Measurements from ENCODE around the gene CCDC172.

CCDC172 gene, protein sequence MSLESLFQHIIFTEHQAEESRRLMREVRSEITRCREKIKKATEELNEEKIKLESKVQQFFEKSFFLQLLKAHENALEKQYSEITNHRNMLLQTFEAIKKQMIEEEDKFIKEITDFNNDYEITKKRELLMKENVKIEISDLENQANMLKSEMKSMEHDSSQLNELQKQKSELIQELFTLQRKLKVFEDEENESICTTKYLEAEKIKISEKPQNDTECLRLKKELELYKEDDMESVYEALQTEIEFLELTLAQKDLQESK

DNA sequence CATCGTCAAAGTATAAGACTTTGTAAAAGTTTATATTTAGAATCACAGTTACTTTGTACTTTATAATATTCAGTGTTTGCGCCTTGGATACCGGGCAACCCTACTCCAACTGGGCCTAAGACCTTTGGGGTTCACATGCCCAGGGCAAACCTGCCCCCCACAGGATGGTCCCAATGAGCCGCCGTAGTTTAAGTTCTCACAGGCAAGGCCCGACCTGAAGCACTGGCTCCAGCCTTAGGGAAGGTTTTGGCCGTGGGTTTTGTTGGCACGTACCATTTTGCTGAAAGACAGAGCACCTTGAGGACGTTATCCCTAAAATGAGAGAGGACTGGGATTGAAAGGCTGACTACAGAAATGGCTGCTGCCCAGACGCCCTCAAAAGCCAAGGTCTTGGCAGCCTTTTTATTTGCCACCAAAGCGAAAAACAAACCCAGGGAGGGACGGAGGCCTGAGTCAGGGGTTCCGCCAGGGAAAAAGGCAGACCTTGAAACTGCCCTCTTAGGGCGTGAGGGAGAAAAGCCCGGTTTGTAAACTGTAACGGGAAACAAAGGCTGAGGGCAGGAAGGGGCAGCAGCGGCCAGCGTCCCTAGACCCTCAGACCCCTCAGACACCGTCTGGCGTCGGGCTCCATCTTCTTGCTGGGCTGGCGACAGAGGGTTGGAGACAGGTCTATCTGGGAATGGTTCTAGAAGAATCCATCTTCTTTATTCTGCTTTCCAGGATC lies at the start of gene CCDC172:
CCDC172 (plus strand) TSS at position 222 of the 724 bp plus-strand sequence. CDS start 564 bp downstream, outside the sequence.
- DNase-seq = no peak

DNA sequence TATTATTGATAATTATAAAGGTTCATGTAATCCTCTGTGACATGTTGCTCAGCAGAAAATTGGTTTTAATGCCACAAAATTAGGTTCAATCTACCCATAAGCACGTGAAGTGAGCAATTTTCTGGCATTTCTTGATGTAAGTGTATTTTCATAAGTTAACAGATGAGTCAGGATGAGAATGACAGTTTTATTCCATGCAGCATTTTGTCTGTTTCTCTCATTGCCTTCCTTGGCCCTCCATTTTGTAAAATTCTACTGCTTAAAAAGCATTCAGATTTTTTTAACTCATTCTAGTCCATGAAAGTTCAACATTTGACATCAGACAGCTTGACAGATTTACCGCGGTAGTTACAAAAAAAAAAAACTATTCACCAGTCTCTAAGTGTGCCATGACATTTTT lies 47.3 kb upstream of the CCDC172 start:
- no peak for DNase-seq

DNA sequence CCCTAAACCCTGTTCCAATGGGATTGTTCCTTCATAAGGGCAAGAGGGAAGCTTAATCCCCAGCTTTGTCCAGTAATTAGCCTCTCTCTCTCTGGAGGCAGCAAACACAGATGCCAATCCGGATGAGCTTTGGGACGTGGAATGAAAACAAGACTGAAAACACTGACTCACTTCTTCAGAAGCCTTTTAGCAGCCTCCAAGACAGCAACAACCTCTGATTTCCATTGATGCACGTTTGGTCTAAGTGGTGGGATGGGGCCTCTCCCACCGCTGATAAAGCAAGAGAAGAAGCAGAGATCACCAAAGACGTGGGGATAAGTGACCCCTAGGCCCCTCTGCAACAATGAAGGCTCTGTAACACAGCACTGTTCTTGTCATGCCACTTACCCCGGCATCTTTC lies 45.4 kb upstream of the CCDC172 start:
- DNase-seq = no peak

DNA sequence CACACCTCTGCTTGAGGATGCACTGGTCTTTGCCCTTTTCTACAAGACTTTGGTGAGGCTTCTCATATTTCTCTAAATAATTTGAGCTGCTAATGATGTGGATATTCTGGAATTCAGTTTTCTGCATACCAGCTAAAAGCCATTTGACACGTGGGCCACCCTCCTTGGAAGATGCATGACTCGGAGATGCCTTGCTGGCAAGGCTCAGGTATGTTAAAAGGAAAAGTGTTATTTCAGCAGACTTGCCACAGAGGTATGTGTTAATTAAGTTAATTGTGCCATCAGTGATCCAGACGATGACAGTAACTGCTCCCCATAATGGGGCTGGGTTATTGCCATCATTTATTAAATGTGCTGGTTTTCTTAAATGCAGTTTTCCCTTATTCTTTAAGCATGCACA lies 42.5 kb upstream of the CCDC172 start:
- DNase-seq = no peak

DNA sequence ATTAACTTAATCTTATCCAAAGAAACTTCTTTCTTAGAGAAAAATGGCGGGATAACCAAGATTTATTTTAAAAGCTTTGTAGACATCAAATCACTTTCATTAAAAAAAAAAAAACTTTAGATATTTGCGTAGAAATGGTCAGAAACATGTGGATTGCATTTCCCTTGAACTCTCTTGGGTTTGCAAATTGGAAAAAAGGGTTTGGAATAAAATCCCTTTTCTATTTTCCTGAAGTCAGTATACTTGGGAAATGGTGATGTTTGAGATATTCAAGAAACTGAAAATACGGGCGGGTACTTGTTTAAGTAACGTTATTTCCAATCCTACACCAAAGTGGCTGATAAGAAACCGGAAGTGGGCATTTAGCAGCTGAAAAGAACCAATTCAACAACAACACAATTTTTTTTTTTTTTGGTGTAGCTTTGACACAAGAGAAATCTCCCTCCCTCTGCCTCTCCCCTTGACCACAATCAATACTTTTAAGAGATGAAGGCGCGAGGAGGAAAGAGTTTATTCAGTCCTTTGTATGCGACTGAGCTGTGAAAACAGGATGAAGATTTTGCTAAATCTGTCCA lies 37.5 kb upstream of the CCDC172 start:
- DNase-seq = no peak

DNA sequence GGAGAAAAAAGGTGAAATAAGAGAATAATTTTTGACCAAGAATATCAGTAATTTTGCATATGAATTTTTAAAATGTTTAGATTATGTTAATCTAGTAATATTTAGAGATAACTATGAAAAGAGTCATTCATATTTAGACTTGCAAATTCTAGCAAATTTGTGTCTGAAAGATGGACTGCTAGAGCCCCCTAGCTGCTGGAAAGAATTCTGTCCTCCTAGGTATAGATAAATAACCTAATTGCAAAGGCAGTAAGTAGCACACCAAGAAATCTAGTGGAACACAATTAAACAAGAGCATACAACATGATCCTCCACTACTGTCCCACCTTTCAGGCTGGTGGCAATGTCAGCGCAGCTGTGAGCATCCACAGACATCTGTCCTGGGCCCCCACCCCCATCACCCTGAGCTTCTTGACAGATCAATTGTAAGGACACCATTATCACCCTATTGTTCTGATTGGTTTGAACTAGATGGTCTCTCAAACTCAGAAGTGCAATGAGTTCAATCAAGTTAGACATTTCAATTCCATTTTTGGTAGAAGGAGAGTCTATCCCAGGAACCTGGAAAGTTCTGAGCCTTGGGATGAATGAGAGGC lies 36.2 kb upstream of the CCDC172 start:
- DNase-seq = no peak

DNA sequence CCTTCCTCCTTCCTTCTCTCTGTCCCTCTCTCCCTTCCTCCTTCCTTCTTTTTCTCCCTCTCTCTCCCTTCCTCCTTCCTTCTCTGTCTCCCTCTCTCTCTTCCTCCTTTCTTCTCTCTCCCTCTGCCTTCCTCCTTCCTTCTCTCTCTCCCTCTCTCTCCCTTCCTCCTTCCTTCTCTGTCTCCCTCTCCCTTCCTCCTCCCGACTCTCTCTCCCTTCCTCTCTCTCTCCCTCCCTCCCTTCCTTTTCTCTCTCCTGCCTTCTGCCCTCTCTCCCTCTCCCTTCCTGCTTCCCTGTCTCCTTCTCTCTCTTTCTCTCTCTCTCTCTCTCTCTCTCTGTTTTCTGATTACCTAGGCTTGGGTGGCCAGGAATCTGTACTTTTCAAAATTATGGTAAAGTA lies 34.6 kb upstream of the CCDC172 start:
- no peak for DNase-seq

DNA sequence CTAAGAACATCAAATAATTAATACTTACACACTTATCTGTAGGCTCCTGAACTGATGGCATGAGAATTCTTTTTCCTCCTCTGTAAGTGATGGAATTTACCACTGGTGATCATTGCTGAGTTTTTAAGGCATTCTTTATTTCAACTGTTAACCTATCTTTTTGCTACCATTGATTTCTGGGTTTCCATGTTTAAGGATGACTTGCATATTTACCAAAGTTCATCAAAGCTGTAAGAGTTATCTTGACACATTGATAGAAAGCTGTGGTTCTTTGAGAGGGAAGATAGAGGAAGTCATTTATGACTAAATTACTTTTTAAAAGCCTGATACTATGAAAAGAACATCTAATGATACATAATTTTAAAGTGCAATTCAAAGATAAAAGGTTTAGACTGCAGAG lies 31.8 kb upstream of the CCDC172 start:
- no peak for DNase-seq

DNA sequence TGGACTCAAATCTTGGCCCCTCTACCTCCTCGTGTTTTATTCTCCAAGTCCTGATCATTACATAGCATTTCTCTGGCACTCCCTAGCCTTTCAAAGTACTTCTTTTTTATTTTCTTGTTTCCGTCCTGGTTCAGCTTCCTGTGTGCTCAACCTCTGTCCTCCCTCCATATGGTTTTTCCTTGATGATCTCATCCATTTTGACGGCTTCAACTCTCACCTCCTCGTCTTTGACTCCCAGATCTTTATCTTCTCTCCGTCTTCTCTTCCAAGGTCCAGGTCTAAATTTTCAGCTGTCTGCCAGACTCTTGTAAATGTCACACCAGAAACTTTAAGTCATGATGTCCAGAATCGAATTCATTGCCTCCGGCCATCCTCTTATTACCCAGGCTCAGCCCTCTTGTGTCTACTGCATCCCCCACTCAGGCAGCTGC lies 27.9 kb upstream of the CCDC172 start:
- DNase-seq = no peak

DNA sequence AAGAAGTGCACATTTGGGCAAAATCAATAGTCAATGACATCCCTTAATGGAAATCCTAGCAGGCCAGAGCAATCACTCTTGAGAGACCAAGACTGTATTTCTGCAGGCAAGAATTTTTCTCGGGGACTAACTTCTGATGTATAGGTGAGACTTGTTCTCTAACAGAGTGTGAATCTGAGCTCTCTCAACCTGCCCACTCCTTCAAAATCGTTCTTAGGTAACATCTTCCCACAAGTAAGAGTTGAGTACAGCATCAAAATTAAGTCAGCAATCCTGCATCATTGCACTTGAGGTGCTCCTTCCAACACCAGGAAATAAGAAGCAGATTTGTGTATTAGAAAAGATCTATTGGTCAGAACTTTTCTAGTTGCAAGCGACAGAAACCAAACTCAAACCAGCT lies 25.7 kb upstream of the CCDC172 start:
- no peak for DNase-seq

DNA sequence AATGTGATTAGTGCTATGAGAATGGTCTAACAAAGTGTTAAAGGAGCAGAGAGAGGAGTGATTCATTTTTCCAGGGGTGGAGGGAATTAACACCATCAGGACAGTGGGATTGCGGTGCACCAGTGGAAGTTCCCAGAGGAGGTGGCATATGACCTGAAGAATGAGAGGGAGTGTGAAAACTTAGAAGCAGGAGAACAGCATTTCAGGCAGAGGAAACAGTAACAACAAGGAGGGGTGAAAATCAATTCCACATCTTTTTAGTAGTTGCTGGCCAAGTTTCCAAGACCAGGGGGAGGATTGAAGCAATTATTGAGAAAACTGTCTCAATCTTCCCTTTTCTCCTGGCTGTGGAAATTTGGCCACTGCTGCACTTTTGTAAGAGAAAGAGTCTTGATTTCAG lies 23.7 kb upstream of the CCDC172 start:
- no peak for DNase-seq

DNA sequence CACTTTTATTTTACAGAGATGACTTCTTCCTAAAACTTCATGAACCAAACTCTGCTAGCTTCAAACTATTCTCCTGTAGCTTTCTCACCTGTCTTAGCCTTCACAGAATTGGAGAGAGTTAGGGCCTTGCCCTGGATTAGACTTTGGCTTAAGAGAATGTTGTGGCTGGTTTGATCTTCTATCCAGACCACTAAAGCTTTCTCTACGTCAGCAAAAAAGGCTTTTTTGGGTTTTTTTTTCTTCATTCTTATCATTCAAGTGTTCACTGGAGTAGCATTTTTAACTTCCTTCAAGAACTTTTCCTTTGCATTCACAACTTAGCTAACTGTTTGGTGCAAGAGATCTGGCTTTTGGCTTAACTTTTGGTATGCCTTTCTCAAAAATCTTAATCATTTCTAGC lies 19.3 kb upstream of the CCDC172 start:
- DNase-seq = no peak

DNA sequence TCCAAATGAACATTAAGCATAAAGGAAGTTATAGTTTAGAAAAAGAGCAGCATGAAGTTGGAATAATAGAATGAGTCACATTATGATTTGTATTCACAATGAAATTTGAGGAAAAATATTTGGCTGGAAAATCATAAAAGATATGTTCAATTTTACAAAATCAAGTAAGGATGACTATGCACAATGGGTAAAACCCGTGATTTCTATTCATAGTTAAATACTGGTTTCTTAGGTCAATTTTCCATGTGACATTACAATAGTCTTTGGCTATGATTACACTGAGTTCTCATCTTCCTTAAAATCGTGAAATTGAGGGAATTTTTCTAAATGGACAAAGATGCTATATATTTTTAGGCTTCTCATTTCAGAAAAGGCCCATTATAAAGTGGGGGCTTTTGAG lies 17.4 kb upstream of the CCDC172 start:
- DNase-seq = no peak

DNA sequence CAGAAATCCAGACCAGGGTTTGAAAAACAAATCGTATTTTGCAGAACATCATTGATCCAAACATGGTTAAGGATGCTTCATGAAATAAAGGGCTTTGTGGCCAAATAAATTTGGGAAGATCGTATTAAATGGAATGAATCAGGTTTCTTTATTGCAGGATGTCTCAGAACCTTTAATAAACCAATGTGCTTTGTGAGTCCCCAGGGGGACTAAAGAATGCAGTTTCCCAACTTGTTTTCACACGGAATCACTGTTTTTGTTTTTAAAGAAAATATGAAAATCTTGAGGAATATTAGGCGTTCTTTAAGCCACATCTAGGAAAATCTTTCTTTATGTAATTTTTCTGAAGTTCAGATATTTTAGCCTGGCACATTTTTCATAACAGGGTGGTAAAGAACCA lies 16.8 kb upstream of the CCDC172 start:
- DNase-seq = no peak

DNA sequence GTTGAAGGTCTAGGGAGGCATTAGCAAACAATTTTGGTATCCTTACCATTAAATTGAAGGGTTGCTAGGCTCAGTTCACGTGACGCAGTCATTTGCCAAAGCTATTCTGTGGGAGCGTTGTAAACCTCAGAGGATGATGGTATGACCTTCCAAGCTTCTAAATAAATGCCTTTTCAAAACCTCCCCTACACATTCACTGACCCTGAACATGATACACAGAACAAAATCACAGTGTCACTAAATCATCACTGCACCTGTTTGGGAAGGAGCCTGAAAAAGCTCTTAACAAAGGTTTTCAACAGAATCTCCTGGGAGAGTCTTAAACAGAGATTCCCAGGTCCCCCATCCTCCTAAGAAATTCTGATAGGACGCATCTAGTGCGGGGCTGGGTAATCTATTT lies 13.2 kb upstream of the CCDC172 start:
- DNase-seq = no peak

DNA sequence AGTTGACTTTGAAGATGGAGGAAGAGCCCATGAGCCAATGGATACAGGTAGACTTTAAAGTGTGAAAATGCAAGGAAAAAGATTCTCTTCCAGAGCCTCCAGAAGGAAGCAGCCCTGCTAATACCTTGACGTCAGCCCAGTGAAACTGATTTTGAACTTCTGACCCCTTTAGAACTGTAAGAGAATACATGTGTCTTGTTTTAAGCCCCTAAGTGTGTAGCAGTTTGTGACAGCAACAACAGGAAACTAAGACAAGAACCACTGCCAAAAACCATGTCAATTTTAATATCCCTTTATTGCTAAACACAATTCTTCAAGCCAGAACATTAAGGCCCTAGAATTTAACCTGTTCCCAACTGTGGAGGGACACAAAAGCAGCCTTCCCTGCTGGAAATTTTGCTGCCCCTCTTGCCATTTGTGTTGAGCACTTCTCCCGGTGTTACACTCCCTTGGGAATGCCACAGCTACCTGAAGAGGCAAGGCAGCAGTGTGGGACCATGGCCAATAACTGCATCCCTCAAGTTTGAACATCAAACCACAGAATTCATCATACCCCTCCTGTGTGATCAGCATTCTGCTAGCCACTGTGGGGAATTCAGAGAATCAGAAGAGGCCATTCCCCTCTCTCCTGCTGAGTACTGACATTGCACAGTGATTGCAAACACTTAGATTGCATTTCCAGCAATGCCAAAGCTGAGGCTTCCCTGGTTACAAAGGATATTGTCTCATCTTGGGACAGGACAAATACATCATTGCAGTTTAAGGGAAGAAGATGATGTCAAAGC lies 12.3 kb upstream of the CCDC172 start:
- no peak for DNase-seq

DNA sequence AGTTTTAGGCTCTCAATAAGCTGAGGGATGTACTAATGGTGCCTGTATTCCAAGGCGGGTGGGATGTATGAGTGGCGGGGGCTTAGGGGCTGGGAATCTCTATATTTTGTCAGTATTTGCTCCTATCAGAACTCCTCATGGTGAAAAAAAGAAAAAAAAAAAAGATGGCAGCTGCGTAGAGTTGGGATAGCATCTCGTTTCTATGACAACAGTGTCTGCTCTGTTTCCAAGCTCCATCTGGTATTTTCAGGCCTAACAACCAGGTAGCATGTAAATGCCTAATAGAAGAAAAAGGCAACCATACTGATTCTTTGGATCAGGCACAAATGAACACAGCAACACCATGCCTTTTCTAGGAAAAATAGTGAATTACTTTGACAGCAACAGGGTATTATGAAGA lies 11.7 kb upstream of the CCDC172 start:
- no peak for DNase-seq

DNA sequence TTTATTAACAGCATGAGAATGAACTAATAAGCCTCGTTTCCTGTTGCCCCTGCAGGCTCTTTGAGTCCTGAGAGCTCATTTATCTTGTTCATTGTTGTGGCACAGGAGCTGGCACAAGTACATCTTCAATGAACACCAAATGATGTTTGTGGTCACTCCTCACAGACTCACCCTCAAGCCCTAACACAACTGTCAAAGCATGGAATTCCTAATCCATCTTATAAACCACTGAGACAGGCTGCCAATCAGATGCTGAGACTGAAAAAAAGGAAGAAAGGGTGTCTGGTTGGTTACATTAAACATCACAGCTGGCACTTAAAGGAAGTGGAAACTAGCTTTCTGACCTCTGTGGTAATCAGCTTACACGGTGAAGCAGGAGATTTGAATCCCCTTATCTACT lies 7.7 kb upstream of the CCDC172 start:
- no peak for DNase-seq

DNA sequence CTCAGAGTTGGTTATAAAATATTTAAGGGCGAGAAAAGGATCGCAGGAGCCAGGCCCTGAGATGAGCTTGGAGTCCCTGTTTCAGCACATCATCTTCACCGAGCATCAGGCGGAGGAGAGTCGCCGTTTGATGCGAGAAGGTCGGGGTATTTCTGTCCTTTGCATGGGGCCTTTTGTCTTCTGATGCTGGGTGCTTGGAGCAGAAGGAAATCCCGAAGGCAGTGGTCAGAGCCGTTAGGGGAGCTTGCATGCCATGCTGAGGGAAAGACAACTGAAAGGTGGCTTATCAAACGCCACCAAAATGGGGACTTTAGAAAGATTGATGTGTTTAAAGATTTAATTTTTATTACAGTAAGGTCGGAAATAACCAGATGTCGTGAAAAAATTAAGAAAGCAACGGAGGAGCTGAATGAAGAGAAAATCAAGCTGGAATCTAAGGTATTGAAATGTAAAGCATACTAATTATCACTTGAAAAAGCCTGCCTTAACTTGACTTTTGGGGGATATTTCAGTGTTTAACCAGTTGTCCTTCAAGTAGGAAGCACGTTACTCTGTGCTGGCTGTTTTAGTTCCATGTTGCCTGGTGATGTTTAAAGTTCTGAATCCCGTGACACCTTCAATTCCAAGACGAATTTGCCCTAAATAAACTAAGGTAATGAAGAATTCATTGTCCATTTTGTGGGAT lies 845 bp downstream of the CCDC172 start:
- no peak for DNase-seq

DNA sequence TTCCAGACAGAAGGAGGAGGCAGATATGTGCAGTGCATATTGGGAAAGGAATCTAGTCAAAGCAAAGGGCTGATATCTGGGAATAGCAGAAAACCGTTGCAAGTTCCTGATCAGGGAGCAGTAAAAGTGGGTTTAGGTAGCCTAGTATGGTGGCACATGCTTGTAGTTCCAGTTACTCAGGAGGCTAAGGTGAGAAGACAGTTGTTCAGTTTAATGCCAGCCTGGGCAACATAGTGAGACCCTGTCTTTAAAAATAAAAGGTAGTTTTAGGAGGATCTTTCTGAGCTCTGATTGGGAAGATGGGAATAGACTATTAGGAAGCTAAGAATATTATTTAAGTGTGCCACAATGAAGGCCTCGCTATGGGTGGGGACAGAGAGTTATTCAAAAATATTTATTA lies 1.7 kb downstream of the CCDC172 start:
- no peak for DNase-seq

DNA sequence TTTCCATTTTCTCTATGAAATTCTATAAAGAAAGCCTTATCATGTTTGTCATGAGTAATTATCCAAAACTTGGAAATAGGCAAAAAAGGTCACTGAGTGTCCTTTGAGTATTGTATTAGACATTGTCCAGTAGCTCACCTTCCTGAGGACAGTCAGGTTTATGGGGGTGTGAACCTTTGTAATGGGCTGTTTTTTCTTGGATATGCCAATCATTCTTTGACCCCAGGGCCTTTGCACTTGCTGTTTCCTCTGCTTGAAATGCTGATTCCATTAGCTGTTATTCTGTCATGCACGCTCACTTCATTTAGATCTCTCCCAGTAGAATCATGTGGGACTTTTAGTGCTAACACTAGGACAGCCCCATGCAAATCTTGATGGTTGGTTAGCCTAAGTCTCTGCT lies 4.9 kb downstream of the CCDC172 start:
- no peak for DNase-seq

DNA sequence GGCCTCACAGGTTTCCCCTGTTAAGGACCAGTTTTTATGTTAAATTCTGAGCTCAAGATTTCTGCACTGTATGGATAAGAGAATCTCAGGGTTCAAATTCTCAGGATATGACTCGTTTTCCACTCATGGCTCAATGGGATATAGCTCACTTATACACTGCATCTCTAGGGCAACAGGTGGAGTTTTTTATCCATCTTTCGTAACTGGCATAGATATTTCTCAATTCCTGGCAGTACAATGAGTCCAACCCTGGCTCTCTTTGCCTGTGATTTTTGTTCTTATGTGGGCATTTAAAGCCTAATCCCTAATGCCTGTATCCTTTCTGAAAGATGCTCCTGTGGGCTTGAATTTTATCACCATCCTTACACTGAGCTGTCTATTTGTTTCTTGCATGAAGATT lies 7.6 kb downstream of the CCDC172 start:
- no peak for DNase-seq

DNA sequence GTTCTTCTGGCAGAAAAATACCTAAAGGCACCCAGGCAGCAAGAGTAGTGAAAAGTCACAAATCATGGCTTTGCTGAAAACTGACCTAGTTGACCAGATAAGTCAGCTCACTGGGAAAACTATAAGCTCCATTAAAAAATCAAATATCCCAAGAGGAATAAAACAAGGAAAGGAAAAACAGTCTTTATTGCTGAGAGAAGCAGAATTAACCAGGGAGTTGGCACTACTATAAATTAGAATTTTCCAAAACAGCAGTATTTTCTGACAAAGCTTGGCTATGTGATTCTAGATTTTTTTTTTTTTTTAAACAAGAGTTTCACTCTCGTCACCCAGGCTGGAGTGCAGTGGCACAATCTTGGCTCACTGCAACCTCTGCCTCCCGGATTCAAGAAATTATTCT lies 12.6 kb downstream of the CCDC172 start:
- DNase-seq = no peak

All from DMS153 (cell line).